ENCODE measurements around the gene PAX5.

PAX5 gene

GRCh38 chr9:36834736-36835135 is 199.3 kb downstream of the PAX5 start:
- DNase-seq (ENCODE audit: low read depth), result no peak

DNA sequence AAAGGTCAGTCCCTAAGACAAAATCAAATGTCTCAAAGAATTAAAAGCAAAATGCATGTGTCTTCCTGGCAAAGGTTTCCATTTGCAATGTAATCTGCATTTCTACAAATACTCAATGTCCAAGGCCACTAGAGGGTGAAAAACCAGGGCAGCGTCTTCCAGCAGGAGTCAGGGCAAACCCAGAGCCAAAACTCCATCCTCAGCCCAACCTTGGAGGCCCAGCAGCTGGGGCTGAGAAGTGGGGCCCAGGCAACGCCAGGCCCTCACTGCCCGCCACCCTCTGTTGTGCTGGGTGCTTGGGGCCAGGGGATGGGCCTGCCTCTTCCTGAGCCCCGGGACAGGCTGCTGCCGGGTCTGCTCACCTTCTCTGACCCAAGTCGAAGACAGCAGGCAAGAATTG is 200.1 kb downstream of the PAX5 start:
- no peak for DNase-seq (ENCODE audit: low read depth)

DNA sequence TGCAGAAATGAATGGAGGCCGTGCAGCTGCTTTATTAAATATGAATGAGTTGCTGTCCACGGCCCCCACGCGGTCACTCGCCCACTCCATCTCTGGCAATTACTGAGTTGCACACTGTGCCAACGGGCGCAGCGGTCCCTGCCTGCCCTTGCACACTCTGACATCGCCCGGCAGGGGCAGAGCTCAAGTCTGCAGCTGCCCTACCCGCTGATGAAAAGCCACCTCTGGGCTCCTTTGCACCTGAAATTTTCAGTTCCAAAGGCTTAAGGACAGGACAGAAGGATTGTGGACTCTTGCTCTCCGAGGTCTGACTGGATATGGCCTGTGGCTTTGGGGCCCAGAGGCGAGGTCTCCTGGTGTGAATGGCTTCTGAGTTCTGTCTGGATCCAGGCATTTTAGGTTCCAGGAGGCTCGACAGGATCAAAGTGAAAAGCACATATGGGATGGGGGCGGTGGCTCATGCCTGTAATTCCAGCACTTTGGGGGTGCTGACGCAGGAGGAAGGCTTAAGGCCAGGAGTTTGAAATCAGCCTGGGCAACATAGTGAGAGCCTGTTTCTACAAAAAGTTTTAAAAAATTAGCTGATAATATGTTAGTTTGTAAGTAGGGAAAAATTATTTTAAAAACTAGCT is 201.8 kb downstream of the PAX5 start:
- no peak for DNase-seq (ENCODE audit: low read depth)

GRCh38 chr9:36831381-36832161 is 202.5 kb downstream of the PAX5 start:
- no peak for DNase-seq (ENCODE audit: low read depth)

- DNase-seq (ENCODE audit: low read depth), result no peak
Observed at GRCh38 chr9:36828611-36829013, 205.5 kb downstream of the PAX5 start.

- no peak for DNase-seq (ENCODE audit: low read depth)
Observed at GRCh38 chr9:36827593-36827992, 206.5 kb downstream of the PAX5 start.

DNA sequence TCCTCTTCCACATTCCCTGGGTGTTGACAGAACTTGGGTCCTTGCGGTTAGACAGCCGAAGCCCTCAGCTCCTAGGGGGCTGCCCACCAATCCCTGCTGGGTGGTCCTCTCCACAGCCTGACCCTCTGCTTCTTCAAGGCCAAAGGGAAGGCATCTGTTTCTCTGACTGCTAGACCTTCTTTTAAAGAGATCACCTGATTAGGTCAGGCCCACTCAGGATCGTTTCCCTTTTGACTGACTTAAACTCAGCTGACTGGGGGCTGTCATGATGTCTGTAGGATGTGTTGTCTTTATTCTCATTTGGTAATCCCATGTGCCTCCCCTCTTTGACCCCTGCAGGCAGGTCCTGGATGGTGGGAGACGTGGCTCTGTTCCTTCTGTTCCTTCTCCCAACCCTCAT is 207.5 kb downstream of the PAX5 start:
- no peak for DNase-seq (ENCODE audit: low read depth)

GRCh38 chr9:36825179-36825578 is 208.9 kb downstream of the PAX5 start:
- no peak for DNase-seq (ENCODE audit: low read depth)

GRCh38 chr9:36823934-36824333 is 210.1 kb downstream of the PAX5 start:
- DNase-seq (ENCODE audit: low read depth), result no peak

DNA sequence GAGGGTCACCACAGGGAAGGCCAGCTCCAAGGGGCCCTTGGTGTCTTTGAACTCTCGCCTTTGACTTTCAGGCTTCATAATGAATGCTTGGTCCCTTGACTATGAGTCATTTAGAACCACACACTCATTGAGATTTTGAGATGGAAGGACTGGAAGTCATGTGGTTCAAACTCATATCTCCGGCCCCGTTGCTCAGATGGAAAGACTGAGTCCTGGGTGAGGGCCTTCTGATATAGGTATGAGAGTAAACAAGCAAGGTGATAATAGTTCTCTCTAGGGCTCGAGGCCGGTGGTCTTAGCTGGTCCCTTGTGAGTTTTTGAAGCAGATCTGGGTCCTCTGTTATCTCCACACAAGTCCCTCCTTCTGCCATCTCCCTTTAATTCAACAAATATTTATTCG is 210.6 kb downstream of the PAX5 start:
- no peak for DNase-seq (ENCODE audit: low read depth)

DNA sequence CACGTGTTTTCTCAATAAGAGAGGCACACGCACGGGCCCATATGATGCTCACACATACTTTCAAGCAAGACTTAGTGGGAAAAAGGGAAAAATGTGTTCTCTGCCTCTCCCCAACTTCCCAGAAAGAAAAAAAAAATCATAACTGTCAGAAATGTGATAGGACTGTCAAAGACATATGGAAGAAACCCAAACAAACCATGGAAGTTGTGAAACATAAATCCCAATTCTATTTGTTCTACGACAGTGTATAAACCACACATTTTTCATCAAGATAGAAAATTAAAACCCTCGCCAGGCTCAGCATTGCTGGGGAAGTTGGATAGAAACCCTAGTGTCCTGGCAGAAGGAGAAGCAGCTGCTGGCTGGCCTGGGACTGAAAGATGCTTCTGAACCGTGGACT is 211.9 kb downstream of the PAX5 start:
- DNase-seq (ENCODE audit: low read depth), result no peak

- DNase-seq (ENCODE audit: low read depth), result no peak
Observed at GRCh38 chr9:36820392-36820861, 213.6 kb downstream of the PAX5 start.

- DNase-seq (ENCODE audit: low read depth), result no peak
Observed at GRCh38 chr9:36818965-36819870, 214.8 kb downstream of the PAX5 start.

DNA sequence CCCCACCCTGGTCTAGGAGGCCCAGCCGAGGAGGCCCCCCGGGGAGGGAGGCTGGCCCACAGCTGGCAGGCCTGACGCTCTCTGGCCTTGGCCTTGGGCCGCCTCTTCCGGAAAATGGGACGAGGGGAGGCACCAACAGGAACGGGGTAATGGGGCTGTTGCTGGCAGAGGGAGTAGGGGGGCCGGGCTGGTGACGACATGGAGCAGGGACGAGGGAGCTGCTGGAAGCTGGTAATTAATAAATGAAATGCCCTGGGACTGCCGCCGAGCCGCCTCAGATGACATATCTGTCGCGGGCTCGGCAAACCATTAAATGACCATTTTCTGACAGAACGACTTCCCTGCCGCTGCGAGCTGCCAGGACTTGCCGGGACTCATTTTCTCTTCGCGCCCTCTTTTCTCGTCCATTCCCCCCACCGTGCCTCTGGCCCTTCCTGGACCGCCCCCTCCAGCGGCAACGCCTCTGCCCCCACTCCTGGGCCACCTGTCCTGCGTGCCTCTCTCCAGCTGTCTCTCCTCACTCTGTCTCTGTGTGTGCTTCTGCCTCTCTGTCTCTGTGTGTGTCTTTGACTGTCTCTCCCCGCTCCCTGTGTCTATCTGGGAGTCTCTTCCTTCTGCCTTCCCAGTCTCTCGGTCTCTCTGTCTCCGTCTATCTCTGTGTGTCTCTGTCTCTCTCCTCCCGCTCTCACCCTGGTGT is 215.7 kb downstream of the PAX5 start:
- DNase-seq (ENCODE audit: low read depth), result no peak

GRCh38 chr9:36817160-36817834 is 216.8 kb downstream of the PAX5 start:
- no peak for DNase-seq (ENCODE audit: low read depth)

GRCh38 chr9:36816371-36816770 is 217.7 kb downstream of the PAX5 start:
- DNase-seq (ENCODE audit: low read depth), result no peak

DNA sequence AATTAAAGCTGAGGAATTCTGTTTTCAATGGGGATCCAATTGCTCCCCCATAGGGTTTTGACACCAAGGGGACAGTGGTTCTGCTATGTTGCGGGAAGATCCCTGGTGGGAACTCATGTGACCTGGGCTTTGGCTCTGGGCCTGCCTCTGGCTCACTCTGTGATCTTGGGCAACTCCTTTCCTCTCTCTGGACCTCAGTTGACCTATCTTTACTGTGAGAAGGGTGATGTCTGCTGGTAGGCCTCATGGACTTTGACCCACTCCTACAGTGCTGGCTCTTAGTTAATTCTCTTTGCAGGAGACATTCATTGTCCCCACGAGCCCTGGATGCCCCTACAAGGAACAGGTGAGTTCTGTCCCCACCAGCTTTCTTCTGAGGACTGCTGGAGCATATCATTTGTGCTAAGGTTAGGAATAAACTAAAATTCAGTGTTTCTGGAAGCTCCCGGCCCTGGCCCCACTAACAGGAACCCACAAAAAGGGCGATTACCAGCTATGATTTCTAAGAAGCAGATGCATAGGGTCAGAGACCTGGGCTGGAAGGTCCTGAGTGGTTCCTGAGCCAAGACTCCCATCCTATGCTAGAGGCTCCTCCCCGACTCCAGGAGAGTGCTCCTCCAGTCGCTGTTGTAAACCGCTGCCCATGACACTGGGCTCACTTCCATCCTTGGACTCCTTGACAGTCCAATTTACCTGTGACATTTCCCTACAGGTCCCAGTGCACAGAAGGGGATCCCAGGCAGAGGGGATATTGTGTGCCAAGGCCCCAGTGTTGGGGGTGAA is 218.3 kb downstream of the PAX5 start:
- DNase-seq (ENCODE audit: low read depth), result no peak

DNA sequence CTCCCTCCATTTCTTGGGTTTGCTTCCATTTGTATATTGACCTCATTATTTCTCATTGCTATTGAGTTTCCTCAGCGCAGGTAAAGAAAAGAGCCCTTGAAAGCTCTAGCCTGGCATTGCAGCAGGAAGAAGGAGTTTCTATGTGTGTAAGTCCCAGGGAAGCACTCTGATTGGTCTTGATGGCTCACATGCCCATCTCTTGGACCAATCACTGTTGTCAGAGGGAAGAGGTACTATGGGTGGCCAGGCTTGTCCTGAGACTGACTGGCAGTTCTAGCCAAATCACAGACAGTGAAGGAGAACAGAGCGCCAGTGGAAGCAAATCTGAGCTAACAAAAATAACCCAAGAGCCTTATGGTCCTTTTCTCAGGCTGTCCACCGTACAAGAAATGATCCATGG is 219.0 kb downstream of the PAX5 start:
- DNase-seq (ENCODE audit: low read depth), result no peak

DNA sequence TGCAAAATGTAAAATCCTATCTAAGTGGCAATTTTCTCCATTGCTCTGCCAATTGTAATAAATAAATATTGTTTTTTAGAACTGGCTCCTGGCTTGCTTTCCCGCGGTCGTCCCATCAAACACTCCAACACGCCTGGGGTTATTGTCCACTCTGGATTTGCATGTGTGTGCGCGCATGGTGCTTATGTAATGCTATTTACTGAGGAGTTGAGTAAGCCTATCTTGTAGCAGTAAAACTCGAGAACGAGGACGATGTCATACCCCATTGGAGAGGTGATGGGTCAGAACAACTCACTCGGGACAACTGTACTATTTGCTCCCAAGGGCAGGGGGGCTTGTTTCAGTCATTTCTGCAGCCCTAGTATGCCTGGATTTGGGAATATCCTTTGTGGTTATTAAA is 220.9 kb downstream of the PAX5 start:
- DNase-seq (ENCODE audit: low read depth), result no peak

DNA sequence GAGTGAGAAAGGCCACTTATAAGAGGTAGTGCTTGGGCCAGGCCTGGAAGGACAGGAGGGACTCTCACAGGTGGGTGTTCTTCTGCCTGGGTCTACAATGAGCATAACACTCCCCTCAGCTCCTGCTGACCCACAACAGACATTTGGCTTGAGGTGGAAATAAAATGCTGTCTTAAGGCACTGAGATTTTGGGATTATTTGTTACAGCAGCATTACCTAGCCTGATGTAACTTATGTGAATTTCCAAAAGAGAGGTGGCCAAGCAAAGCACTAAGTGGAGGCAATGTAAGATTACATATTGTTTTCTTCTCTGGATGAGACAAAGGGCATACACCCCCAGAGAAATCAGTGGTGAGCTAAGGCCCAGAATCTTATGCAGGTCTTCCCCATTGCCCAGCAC is 221.5 kb downstream of the PAX5 start:
- no peak for DNase-seq (ENCODE audit: low read depth)

DNA sequence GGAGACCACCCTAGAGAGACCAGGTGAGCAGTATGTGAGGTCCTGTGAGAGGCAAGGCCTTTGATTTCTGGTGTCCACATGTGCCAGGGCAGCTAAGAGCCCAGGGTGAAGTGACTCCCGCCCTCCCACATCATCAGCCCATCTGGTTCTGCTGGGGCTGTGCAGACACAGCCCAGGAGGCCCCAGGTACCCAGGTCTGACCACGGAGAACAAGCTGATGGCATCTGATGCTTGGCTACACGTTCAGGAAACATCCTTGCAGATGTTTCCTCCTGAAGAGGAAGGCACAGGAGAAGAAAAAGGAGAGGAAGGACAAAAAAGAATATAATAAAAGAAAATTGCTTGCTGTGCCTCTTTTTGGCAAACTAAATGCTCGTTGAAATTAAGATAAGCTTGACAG is 225.8 kb downstream of the PAX5 start:
- DNase-seq (ENCODE audit: low read depth), result no peak
